SU-DHL-6 (cell line): ENCODE data around the gene HUNK.

Source experiments
- H2AFZ ChIP-seq: fragments of 200-600 bp; sonication (generic); 2 replicates; pipeline ENCODE4 v1.6.1; 2014; ENCODE audit warnings: low read depth, mild to moderate bottlenecking, moderate library complexity, mixed read lengths, antibody characterized with exemption, low read length; ENCODE audit not compliant: severe bottlenecking
- H3F3A ChIP-seq: fragments of 200-600 bp; shearing (Covaris generic); 2 replicates; pipeline ENCODE4 v1.6.0; 2016; ENCODE audit warnings: antibody characterized with exemption, mild to moderate bottlenecking; ENCODE audit not compliant: insufficient read depth
- H3K27ac ChIP-seq: fragments of 200-600 bp; sonication (generic); 2 replicates; pipeline ENCODE4 v1.5.1; 2016; ENCODE audit warnings: low read depth, mild to moderate bottlenecking, low read length, moderate library complexity, mixed read lengths
- H3K27me3 ChIP-seq: fragments of 200-600 bp; sonication (generic), shearing (Covaris generic); 2 replicates; pipeline ENCODE4 v1.6.0; 2014; ENCODE audit warnings: mild to moderate bottlenecking, low read length
- H3K36me3 ChIP-seq: fragments of 200-600 bp; sonication (generic); 2 replicates; pipeline ENCODE4 v1.6.1; 2014; ENCODE audit warnings: mild to moderate bottlenecking, low read length, mixed read lengths
- H3K4me2 ChIP-seq: fragments of 300-600, 200-600 bp; shearing (Covaris generic), sonication (generic); 2 replicates; pipeline ENCODE4 v1.6.0; 2014; ENCODE audit warnings: low read length, low read depth, mild to moderate bottlenecking; ENCODE audit not compliant: poor library complexity, severe bottlenecking
- H3K4me3 ChIP-seq: fragments of 200-600 bp; sonication (generic); 2 replicates; pipeline ENCODE4 v1.5.1; 2014; ENCODE audit warnings: antibody characterized with exemption, low read length, mild to moderate bottlenecking, mixed read lengths; ENCODE audit not compliant: insufficient read depth, poor library complexity, severe bottlenecking
- H3K79me2 ChIP-seq: fragments of 200-600 bp; sonication (generic); 2 replicates; pipeline ENCODE4 v1.6.1; 2014; ENCODE audit warnings: mild to moderate bottlenecking, low read length, moderate library complexity; ENCODE audit not compliant: insufficient read depth
- H3K9ac ChIP-seq: fragments of 200-600 bp; sonication (generic); 2 replicates; pipeline ENCODE4 v1.7.0; 2014; ENCODE audit warnings: mild to moderate bottlenecking, low read length
- H3K9me2 ChIP-seq: fragments of 200-600 bp; sonication (generic); replicated peaks from 2 replicates; pipeline ENCODE4 v1.6.1; 2014; ENCODE audit warnings: low read length; ENCODE audit not compliant: insufficient read depth
- H3K9me3 ChIP-seq: fragments of 200-600 bp; sonication (generic); 2 replicates; pipeline ENCODE4 v1.6.1; 2014; ENCODE audit warnings: low read length, mixed read lengths; ENCODE audit not compliant: insufficient read depth
- H4K20me1 ChIP-seq: fragments of 200-600 bp; sonication (generic); 2 replicates; pipeline ENCODE4 v1.6.1; 2014; ENCODE audit warnings: low read depth, mild to moderate bottlenecking, antibody characterized with exemption, low read length, moderate library complexity, mixed read lengths
- EZH2phosphoT487 ChIP-seq: fragments of 200-600 bp; sonication (generic), shearing (Covaris generic); conservative IDR thresholded peaks from 2 replicates; pipeline ENCODE4 v1.6.1; 2018; ENCODE audit warnings: mild to moderate bottlenecking, antibody characterized with exemption, low read length, moderate library complexity, mixed read lengths
- TF ChIP-seq, protein P1 (sequence below): fragments of 200-600 bp; sonication (generic); IDR thresholded peaks from one replicate; pipeline ENCODE4 v1.5.1; 2017; ENCODE audit warnings: antibody characterized with exemption, mild to moderate bottlenecking, low read length, moderate library complexity; ENCODE audit not compliant: insufficient read depth, poor library complexity, severe bottlenecking

The HUNK gene

DNA sequence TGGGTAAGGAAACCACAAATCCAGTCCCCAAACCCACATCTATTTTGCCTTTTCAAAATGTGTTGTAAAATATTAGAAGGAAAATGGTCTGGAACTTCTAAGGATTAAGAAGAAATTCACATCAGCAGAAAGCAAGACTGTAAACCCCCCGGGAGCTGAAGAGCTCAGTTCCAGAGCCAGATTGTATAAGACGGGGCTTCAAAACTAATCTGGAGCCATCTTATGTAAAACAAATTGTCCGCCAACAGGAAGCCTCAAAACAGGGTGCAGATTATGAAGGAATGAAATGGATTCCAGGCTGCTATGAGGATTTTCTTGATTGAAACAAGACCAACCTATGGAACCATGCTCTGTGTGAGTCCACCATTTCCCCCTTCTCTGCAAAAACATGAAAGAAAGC lies 25.1 kb upstream of the HUNK start:
- no peak overlapping the region for H3K27ac ChIP-seq
- no peaks in the 10 kb centered on the region for H4K20me1 ChIP-seq
- no peaks in the 10 kb centered on the region for H3F3A ChIP-seq
- no peak for TF ChIP-seq EZH2phosphoT487
- TF ChIP-seq, protein P1, sequence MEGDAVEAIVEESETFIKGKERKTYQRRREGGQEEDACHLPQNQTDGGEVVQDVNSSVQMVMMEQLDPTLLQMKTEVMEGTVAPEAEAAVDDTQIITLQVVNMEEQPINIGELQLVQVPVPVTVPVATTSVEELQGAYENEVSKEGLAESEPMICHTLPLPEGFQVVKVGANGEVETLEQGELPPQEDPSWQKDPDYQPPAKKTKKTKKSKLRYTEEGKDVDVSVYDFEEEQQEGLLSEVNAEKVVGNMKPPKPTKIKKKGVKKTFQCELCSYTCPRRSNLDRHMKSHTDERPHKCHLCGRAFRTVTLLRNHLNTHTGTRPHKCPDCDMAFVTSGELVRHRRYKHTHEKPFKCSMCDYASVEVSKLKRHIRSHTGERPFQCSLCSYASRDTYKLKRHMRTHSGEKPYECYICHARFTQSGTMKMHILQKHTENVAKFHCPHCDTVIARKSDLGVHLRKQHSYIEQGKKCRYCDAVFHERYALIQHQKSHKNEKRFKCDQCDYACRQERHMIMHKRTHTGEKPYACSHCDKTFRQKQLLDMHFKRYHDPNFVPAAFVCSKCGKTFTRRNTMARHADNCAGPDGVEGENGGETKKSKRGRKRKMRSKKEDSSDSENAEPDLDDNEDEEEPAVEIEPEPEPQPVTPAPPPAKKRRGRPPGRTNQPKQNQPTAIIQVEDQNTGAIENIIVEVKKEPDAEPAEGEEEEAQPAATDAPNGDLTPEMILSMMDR: no peak
- no peak overlapping the region for H3K4me2 ChIP-seq
- H3K9me3 ChIP-seq: no peaks in the 10 kb centered on the region
- H3K4me3 ChIP-seq: no peak overlapping the region
- no peaks in the 10 kb centered on the region for H3K9me2 ChIP-seq
- no peaks in the 10 kb centered on the region for H3K27me3 ChIP-seq
- H3K36me3 ChIP-seq: no peaks in the 10 kb centered on the region
- H2AFZ ChIP-seq: no peak overlapping the region
- H3K9ac ChIP-seq: no peak overlapping the region
- no peaks in the 10 kb centered on the region for H3K79me2 ChIP-seq

DNA sequence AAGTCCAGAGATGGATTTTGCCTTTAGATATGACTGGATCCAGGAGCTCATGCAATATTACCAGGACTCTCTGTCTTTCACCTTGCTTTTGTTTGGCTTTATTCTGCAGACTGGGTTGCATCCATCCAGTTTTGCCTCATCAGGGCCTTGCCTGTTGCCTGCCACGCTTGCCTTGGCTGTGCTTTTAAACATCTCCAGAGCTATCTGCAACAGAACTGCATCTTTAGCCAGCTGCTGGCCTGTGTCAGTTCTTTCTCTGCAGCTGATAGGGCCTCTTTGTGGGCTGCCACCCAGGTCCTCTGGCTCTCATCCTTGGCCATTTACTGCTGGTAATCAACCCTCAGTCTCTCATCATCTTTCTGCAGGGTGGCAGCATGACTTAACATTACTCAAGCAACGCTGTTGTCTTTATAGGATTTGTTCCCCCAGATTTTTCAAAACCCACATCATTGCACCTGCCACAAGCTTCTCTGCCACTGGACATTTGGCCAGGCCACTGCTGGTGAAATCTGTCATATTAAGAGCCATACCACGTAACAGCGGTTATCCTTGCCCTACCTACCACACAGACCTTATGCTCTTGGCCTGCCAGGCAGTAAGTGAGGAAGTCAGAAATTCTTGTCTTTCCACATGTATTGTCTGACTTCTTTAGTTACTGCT lies 24.4 kb upstream of the HUNK start:
- Histone ChIP-seq H2AFZ (no peak overlapping the region), H3F3A (no peaks in the 10 kb centered on the region), H3K9ac (no peak overlapping the region), H4K20me1 (no peaks in the 10 kb centered on the region), H3K79me2 (no peaks in the 10 kb centered on the region), H3K4me3 (no peak overlapping the region), H3K36me3 (no peaks in the 10 kb centered on the region), H3K9me2 (no peaks in the 10 kb centered on the region), H3K27ac (no peak overlapping the region), H3K9me3 (no peaks in the 10 kb centered on the region), H3K4me2 (no peak overlapping the region), H3K27me3 (no peaks in the 10 kb centered on the region)
- TF ChIP-seq, protein P1: no peak
- no peak for TF ChIP-seq EZH2phosphoT487

DNA sequence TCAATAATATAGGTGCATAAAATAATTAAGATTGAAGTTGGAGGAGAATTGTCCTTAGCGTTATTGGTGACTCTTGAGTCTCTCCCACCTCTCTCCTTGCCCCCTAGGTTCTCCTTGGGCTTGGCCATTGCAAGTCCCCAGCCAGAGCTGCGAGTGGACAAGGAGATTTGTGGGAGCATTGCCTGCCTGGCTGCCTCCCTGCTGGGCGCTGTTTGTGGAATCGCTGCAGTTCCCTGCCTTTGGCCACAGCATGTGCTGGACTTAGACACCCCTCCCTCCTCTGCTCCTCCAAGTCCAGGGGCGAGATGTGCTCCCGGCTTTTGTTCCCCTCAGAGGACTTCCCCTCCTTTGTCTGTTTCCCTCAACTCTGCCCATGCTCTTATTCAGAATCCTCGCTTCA lies 21.9 kb upstream of the HUNK start:
- H4K20me1 ChIP-seq: no peaks in the 10 kb centered on the region
- H3K9me2 ChIP-seq: no peaks in the 10 kb centered on the region
- H3K27me3 ChIP-seq: no peaks in the 10 kb centered on the region
- no peak overlapping the region for H3K4me2 ChIP-seq
- no peak overlapping the region for H3K27ac ChIP-seq
- H3K9me3 ChIP-seq: no peaks in the 10 kb centered on the region
- H3K4me3 ChIP-seq: no peak overlapping the region
- no peaks in the 10 kb centered on the region for H3K79me2 ChIP-seq
- no peaks in the 10 kb centered on the region for H3K36me3 ChIP-seq
- H3K9ac ChIP-seq: no peak overlapping the region
- H3F3A ChIP-seq: no peaks in the 10 kb centered on the region
- no peak overlapping the region for H2AFZ ChIP-seq
- TF ChIP-seq, protein P1: no peak
- TF ChIP-seq EZH2phosphoT487: no peak
